Left ventricle myocardium superior (tissue), 1 donor: ENCODE results near the gene PROCA1. TPM values are rescaled to one million over a fixed set of nuclear protein-coding genes. Genes with fewer than 3 reads are reported as not detected.
A peak's percentile ranks its signal among the peaks of the same experiment; 100 is the strongest.

ENCODE experiments used
- ATAC-seq: fragments of 200-7000 bp; cut with Tn5 transposase; one replicate; pipeline ENCODE4 v1.9.1; 2020; ENCODE audit warnings: mild to moderate bottlenecking, moderate library complexity
- DNase-seq: peaks from one replicate; pipeline ENCODE4 v3.0.0-alpha.2; 2020
- intact Hi-C: fragments of 100-400 bp; cut with micrococcal nuclease; formaldehyde crosslinking; loops from one replicate; pipeline ENCODE4 v1.11.0; 2022
- total RNA-seq: library from RNA; stranded (reverse); fragmentation: NEBNext Ultra II Directional; extraction: Animal tissue kit (Norgen Biotek cat#: 25700); gene quantifications from one replicate; pipeline ENCODE4 v1.2.1, GENCODE V29; 2021
- donor health status: DM: no; HTN: yes; CAD: no; lungs with severe emphysema.

Gene PROCA1
- total RNA-seq, 1 donor from 2014 or later, result 0.89 TPM

DNA sequence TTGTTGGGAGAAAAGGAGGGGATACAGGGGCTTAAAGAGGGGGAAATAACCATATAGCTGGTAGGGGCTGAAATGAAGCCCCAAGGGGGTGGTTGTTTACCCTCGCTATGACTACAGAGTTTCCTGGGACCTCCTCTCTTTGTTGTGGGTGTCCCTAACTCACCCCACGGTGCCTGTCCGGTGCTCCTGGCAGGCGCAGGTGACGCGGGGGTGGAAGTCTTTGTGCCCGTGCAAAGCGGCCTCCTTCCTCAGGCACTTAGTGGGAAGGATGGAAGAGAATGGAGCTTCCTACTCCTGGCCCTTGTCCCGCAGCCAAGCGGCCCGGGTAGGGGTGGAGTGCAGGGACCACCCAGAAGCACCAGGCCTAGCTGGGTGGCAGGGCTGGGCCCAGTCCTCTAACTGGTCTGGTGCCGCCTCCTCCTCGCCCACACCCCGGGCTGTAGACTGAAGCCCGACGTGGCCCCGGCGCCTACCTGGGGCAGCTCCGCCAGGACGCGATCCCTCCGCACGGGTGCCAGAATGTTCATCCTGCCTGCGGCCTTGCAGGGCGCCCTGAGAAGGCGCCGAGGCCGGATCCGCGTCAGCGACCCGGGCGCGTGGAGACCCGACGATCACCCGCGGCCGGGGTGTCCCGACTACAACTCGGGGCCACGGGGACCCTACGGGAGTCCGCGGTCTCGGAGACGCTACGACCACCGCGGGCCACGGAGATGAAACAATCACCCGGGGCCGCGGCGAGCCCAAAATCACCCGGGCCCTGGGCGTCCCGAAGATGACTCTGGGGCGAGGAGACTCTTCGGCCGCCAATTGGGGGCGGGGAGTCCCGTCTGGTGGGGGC, 5.3 kb upstream of the PROCA1 start:
- ATAC-seq (no peak), DNase-seq (peak; percentile 55)
- intact Hi-C loops, result no loop called here

DNA sequence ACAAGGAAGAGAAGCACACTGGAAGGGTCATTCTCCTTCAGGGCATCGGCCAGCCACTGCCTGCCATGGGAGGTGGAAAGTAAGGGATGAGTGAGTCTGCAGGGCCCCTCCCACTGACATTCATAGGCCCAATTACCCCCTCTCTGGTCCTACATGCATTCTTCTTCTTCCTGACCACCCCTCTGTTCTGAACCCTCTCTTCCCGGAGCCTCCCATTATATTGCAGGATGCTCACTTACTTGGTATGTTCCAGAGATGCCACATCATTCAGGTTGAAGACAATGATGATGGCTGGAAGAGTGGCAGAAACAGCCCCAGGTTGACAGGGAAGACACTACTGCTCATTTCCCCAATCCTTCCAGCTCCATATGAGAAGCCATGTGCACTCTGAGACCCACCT, 3.5 kb upstream of the PROCA1 start:
- intact Hi-C loops, result no loop called here
- ATAC-seq (no peak), DNase-seq (no peak)

DNA sequence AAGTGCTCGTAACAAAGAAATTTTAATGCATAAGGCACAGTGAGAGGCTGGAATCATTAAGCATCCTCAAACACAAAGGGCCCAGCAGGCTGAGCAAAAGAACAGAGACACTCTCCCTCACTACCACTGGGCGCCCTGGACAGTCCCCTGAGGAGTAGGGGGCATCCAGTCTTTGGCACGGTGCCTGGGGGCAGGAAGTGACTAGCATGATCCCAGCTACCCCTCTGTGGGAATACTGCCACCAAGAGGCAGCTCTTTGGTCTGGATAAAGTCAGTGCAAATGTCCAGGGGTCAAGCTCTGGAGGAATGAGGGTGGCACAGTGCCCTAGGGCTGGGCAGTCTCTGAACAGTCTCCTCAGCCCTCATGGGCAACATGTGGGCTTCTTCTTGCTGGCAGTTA, 2.6 kb upstream of the PROCA1 start:
- intact Hi-C loops, result no loop called here
- no peak for DNase-seq
- ATAC-seq, result no peak

DNA sequence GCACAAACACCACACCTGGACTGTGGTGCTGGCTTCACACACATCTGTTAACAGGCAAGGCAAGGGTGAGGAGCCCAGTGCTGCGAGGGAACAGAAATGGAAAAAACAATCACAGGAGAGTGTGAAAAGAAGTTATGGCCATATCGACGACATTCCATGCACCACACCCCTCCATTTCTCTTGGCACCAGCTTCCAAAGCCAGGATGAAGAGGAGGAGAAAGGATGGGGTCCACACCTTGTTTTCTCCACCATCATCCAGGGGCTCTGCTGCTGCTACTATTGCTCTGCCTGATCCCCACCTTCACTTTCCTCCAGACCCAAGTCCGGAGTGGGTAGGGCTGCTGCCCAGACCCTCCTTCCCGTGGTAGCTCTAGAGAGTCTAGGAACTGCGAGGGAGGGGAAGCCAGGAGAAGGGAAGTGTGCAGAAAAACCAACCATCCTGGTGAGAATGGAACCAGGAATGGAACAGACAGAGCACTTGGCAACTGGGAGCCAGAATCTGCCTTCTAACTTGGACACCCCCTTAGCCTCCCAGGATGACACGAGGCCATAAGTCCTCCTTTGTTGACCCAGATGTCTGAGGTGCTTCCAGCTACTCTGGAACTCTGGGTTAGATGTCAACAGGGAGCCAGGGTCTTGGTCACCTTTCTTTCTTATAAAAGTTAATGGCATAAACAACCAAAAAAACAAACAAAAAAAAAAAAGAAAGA, 1.2 kb upstream of the PROCA1 start:
- ATAC-seq (no peak), DNase-seq (no peak)
- intact Hi-C loops, result no loop called here

DNA sequence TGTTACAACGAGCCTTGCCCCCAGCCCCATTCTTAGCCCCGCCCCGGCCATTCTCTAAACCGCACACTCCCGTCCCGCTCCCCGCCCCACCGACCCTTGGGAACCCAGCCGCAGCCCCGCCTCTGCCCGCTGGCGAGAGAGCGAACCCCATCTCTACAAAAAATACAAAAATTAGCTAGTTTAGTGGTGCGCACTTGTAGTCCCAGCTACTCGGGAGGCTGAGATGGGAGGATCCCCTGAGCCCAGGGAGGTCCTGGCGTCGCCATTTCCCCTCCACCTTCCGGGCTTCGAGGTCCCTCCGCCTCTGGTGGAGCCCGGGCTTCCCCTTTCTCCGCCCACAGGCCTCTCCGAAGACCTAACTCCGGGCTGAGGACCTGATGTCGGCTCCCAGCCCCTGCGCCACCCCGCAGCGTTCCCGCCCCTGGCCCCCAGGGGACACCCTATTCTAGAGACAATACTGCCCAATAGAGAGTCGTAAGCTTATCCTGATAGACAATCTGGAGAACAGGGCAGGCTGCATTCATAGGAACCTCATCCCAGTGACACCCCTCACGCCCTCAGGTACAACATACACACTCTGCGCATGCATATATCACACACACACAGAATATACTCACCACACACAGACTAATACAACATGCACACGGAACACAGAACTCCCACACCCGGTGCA, 480 bp upstream of the PROCA1 start:
- DNase-seq (peak; percentile 74), ATAC-seq (peak; percentile 21)
- intact Hi-C loops, result no loop called here

DNA sequence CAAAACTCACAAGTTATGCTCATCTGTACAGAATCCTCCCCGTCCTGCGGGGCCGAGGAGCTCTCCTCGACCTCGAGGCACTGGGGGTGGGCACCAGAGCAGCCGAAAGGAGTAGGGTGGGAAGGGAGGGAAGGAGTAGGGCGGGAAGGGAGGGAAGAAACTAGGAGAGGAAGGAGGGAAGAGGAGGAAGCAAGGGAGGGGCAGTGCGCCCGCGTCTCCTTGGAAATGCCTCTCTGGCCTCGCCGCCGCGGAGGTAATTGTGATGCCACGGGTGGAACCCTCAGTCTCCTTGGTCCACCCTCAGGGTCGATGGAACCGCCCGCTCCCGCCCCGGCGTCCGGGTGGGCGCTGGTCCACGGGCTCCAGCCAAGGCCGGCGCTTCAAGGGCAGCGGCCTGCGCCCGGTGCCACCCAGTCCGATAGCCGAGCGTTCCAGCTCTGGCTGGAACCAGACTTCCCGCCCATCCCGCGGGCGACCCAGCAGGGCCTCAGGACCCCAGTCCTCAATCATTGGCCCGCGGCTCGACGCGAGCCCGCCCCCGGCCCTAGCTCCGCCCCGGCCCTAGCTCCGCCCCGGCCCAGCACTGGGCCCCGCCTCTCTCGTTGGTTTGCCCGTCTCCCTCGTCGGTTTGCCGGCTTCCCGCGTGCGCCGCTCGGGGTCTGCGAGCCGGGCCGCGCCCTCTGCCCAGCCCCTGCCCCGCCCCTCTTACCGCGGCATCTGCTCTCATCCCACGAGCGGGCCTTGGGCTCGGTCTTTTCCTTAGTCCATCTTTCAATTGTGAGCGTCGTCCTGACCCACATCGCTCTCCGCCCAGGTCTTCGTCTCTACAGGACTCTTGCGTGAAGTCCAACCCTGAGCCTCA, 596 bp downstream of the PROCA1 start:
- peak; percentile 94 for DNase-seq
- ATAC-seq, result peak; percentile 95
- intact Hi-C loops, result no loop called here

DNA sequence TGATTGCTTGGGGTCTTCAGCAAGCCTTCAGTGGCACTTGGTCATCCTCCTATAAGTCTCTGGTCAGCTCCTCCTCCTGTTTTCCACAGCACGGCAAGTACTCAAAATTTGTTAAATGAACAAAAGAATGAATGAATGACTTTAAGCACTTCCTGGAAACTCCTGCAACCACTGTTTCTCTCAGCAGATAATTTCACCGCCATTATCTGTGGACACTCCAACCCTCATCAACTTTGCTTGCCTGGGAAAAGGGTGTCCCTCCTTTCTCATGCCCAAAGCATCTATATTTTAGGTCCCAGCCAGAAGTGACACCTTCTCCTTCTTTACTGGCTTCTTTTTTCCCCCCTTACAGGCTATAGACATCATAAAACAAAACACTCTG, 4.4 kb downstream of the PROCA1 start:
- intact Hi-C loops, result no loop called here
- no peak for ATAC-seq
- DNase-seq, result no peak

DNA sequence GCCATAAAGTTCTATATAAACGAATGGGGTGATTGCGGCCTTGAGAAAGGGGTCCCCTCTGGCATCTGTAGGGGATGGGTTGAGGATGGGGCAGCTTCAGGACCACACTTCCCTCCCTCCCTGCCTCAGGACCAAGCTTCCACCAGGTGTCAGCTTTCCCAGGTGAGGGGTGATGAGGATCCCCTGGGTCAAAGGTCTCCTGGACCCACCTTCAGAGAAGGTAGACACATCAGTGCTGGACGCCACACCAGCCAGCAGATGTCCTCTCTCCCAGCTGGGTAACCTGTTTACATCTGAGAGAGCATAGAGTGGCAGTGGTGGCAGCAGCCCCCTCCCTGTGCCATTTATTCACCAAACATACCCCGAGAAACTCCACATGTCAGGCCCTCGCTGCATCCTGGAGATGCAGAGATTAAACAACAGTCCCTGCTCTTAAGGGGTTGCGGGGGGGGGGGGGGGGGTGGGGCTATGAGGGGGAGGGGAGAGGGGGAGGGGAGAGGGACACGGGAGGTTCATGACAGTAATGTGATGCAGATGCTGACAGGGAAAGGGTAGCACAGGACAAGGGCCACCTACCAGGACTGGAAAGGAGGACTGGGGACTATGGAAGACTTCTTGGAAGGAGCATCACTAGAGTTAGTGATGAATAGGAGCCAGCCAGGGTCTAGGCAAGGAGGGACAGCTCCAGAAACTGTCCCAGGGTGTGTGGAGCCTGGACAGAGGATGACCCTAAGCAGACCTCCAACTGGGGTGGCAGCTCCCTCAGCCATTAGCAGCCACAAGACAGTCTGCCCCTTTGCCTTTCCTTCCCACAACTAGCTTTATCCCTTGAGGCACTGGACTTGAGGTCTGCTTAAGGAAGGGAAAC, 5.0 kb downstream of the PROCA1 start:
- intact Hi-C loops, result no loop called here
- DNase-seq, result no peak
- no peak for ATAC-seq

DNA sequence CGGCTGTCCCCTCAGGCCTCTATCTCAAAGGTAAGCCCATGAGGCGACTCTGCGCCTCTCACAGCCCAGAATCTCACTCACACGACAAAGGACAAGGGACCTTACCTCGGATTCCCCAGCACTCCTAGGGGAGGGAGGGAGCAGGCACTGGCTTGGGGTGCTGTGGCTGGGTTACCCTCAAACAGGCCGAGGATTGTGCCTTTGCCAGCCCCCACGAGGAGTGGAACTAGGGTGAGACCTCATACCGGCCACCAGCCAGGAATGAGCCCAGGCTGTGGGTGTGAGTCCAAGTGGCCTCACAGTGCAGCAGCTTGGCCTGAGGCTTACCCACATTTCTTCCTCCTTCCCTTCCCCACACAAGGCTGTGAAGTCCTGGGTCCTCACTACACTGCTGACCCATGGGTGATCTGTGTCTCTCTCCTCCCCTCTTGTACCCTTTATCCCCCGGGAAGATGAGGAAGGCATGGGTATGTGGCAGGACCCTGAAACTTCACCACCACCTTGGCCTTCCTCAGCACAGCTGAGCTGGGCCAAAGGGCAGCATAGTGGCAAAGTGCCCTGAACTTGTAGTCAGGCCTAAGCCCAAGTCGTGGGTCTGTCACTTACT, 5.9 kb downstream of the PROCA1 start:
- DNase-seq, result no peak
- intact Hi-C loops, result no loop called here
- ATAC-seq, result no peak

DNA sequence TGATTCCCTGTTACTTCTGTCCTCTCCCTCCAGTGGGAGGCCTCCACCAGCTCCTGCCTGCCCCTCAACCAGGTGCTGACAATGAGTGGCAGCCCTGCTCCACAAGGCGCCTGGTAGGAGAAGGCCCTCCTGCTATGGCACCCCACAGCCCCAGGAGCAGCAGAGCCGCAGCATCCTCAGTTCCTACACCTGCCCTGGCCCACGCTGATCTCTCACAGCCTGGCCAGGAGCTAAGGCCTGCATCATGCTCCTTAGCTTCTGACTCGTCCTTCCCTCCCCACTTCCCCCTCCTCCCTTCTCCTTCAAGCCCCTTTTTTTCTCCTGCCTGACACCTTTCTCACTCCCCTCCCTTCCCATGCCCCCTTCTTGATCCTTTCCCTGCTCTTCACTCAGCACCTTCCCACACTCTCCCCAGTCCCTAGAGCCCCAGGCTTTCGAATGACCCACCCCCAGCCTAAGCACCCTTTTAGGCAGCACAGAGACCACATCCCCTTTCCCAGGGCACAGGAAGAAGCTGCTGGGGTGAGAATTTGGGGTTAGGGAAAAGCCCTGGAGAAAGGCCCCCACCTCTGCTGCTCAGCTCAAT, 6.5 kb downstream of the PROCA1 start:
- DNase-seq (no peak), ATAC-seq (no peak)
- intact Hi-C loops, result no loop called here

DNA sequence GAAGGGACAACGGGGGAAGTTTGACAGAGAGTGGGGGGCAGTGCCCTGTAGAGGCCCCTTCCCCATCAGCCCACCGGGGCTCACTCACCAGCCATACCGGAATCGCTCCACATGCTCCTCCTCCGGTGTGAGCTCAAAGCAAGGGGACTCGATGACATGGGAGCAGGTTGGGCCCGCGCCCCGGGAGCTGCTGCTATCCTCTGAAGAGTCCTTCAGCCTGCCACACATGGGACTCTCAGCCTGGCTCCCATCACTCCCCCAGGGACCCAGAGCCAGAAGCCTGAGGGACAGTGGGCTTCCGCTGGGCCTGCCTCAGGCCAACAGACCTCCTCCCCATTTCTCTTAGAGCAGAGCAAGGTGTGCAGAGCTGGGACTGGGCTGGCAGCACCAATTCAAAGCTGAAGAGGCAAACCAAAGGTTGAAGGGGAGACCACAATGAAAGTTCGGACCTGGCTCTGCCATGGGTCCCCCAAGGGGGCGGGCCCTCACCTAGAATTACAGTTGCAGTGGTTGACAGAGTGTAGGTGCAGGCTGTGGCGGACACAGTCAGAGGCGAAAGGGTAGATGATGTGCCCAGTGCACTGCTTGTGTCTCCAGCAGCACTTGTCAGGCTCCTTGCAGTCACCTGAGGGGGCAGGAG, 7.3 kb downstream of the PROCA1 start:
- DNase-seq (no peak), ATAC-seq (no peak)
- intact Hi-C loops, result no loop called here

DNA sequence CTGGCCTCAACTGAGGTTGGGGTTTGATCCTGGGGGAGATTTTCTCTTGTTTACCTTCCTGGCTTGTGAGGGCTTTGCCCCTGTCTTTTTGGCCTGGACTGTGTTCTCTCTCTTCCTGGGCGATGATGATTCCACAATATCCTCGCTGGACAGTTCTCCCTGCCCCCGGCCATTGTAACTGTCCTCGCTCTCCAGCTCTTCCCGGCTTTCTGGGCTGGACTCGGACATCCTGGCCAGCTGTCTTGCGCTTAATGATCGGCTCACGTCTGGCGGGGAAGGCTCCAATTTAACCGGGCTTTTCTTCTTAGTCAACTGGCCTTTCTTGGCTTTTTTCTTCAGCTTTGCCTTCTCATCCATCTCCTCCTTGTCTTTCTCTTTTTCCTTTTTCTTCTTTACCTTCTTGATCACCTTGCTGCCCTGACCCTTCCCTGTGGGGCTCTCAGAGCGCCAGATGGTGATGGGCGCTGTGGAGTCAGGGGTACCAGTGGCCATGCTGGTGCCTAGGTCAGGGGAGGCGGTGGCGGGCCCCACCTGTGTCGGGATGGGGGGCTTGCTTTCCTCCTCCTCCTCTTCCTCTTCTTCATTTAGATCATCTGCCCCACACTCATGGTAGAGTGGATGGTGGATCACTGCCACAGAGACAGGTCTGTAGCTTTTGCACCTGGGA, 8.0 kb downstream of the PROCA1 start:
- intact Hi-C loops, result no loop called here
- DNase-seq (no peak), ATAC-seq (no peak)

DNA sequence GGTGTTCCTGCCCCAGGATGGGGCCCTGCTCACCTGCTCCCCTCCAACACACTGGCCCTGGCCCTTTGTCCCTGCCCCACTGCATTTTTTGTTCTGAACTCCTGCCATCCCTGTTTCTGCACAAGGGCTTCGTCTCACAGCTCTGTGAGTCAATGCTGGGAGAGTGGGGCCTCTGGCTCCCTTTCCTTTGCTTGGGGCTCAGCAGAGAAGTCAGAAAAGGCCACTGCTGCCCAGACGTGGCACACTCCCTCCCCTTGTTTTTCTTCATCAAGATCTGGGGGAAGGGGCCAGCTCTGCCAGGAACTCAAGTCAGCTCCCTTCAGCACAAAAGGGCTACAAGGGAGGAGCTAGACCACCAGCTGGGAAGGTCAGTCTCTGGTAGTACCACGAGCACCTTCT, 8.9 kb downstream of the PROCA1 start:
- DNase-seq, result no peak
- intact Hi-C loops, result no loop called here

DNA sequence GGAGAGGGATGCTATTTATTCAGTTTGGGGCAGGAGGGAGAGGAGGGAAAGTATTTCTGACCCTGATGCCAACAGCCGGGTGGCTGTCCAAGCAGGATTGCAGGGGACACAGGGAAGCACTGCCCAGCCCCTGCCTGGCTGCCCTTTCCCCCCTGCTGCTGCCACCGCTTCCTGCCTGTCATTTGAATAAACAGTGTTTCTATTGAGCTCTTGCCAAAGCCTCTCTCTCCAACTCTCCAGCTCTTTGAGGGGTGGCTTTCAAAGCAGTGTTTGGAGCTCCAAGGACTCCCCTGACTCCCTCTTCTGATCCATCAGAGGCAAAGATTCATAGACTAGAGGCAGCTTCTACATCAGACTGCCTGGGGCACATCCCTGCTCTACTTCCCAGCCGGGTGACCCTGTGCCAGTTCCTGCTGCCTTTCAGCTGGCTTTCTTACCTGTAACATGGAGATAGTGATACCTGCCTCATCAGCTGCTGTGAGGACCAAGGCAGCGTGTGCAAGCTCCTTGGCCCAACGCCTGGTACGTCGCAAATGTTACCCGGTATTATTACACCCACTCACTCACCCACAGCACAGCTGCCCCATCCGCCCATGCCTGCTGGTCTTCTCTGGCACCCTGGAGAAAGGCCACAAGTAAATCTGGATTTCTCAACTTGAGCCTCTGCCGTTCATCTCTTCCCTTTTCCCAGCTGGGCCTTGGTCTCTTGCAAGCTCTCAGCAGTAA, 9.5 kb downstream of the PROCA1 start:
- intact Hi-C loops, result no loop called here
- ATAC-seq (no peak), DNase-seq (no peak)

More for the DNA sequence above, 8.9 kb downstream of the PROCA1 start:
- ATAC-seq, result no peak

DNA sequence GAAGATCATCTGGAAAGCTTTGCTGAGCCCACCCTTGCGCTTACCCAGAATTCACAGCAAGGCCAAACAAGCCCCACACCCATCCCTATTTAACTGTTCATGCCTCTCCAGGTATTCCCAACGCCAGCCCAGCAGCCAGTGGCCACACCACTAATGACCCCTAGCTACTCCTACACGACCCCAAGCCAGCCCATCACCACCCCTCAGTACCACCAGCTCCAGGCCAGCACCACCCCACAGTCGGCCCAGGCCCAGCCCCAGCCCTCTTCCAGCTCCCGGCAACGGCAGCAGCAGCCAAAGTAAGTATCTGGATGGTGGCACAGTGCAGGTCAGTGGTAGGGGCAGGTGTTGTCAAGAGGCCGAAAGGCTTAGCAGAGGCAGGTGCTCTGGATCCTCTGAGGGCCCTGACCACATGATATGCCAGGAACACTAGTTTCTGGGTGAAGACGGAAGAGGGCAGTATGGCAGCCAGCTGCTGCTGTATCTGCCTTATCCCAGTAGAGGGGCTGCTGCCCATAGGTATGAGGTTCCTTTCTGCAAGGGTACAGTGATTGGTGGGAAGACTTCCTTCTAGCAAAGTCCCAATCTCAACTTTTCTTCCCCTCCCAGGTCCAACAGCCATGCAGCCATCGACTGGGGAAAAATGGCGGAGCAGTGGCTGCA, 10.7 kb downstream of the PROCA1 start:
- intact Hi-C loops, result no loop called here
- DNase-seq (no peak), ATAC-seq (no peak)

DNA sequence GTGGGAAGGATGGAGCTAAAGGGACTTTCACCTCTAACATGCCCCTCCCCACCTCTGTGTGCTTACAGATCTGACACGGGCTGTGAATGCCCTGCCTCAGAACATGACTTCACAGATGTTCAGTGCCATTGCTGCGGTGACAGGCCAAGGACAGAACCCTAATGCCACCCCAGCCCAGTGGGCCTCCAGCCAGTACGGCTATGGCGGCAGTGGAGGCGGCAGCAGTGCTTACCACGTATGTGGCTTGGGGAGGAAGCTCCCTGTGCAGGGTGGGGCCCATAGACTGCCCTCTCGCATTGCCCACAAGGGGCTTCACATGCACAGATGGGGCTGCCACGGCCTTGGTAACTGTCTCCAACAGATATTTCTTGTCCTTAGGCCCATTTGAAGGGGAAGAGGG, 11.4 kb downstream of the PROCA1 start:
- DNase-seq (no peak), ATAC-seq (no peak)
- intact Hi-C loops, result no loop called here
